ENCODE results near the gene ADAMTS2. TPM values are rescaled to one million over a fixed set of nuclear protein-coding genes. Genes with fewer than 3 reads are reported as not detected.

Gene ADAMTS2
- total RNA-seq, 1 experiment from 2014 or later = 3.9 TPM

GRCh38 chr5:179153921-179154345, 191.3 kb downstream of the ADAMTS2 start:
- no peak overlapping the region for H2AFZ ChIP-seq (ENCODE audit: low read depth, low read length, poor library complexity, severe bottlenecking)
- no peaks in the 10 kb centered on the region for H3K27me3 ChIP-seq (ENCODE audit: insufficient read depth, low read length)
- ChIA-PET CTCF (no interaction called here), RAD21 (ENCODE audit: low non-redundant PET in 1 of 2, low total read pairs in 2 of 2, uncharacterized antibody in 2 of 2, unreplicated experiment in 2 of 2) (no interaction called here), POLR2A (no interaction called here)
- no TSS peak for BruUV-seq (replicated peaks)
- no peak for ATAC-seq
- H3K9me2 ChIP-seq (ENCODE audit: insufficient read depth) = no peaks in the 10 kb centered on the region
- H3K4me1 ChIP-seq (ENCODE audit: control insufficient read depth in 1 of 2, insufficient read depth in 2 of 2, low read length in 2 of 2) = no peaks in the 10 kb centered on the region
- no peaks in the 10 kb centered on the region for H3K79me2 ChIP-seq (ENCODE audit: insufficient read depth, low read length)
- TF ChIP-seq CTCF (IDR thresholded peaks at IDR 0.05 in 2 of 3, conservative IDR thresholded peaks at IDR 0.05 in 1 of 3; ENCODE audit: borderline replicate concordance in 1 of 3, insufficient read depth in 1 of 3, low read depth in 2 of 3, low read length in 2 of 3) (no peak), CEBPB (IDR thresholded peaks at IDR 0.05; ENCODE audit: low read depth) (no peak), EZH2phosphoT487 (IDR thresholded peaks at IDR 0.05; ENCODE audit: borderline replicate concordance) (no peak), SRF (IDR thresholded peaks at IDR 0.05; ENCODE audit: low read depth) (no peak), YY1 (IDR thresholded peaks at IDR 0.05; ENCODE audit: extremely low read depth, insufficient replicate concordance, low read depth, low read length) (no peak)
- no peaks in the 10 kb centered on the region for H4K20me1 ChIP-seq (ENCODE audit: insufficient read depth)
- H3K36me3 ChIP-seq (ENCODE audit: control insufficient read depth in 1 of 2, insufficient read depth in 2 of 2, low read length in 2 of 2) = no peaks in the 10 kb centered on the region
- no peak overlapping the region for H3K27ac ChIP-seq (ENCODE audit: low read depth, low read length)
- H3K9ac ChIP-seq (ENCODE audit: low read length) = no peak overlapping the region
- no peaks in the 10 kb centered on the region for H3K9me3 ChIP-seq (ENCODE audit: control insufficient read depth in 1 of 2, insufficient read depth in 1 of 2, low read depth in 1 of 2, low read length in 2 of 2)
- no peak for DNase-seq (ENCODE audit: low read depth, low spot score)
- intact Hi-C loops (cut with micrococcal nuclease) = no loop called here
- H3K4me2 ChIP-seq (ENCODE audit: low read length) = no peak overlapping the region
- H3K4me3 ChIP-seq (replicated peaks in 1 of 2; ENCODE audit: low read depth in 1 of 2, low read length in 2 of 2) = no peak overlapping the region

GRCh38 chr5:179153341-179153901, 191.8 kb downstream of the ADAMTS2 start:
- Histone ChIP-seq H3K79me2 (ENCODE audit: insufficient read depth, low read length) (no peaks in the 10 kb centered on the region), H3K9me2 (ENCODE audit: insufficient read depth) (no peaks in the 10 kb centered on the region), H3K27me3 (ENCODE audit: insufficient read depth, low read length) (no peaks in the 10 kb centered on the region), H2AFZ (ENCODE audit: low read depth, low read length, poor library complexity, severe bottlenecking) (no peak overlapping the region), H3K36me3 (ENCODE audit: control insufficient read depth in 1 of 2, insufficient read depth in 2 of 2, low read length in 2 of 2) (no peaks in the 10 kb centered on the region), H3K9me3 (ENCODE audit: control insufficient read depth in 1 of 2, insufficient read depth in 1 of 2, low read depth in 1 of 2, low read length in 2 of 2) (no peaks in the 10 kb centered on the region), H3K4me3 (replicated peaks in 1 of 2; ENCODE audit: low read depth in 1 of 2, low read length in 2 of 2) (no peak overlapping the region), H3K9ac (ENCODE audit: low read length) (no peak overlapping the region), H3K4me2 (ENCODE audit: low read length) (no peak overlapping the region), H3K27ac (ENCODE audit: low read depth, low read length) (no peak overlapping the region), H4K20me1 (ENCODE audit: insufficient read depth) (no peaks in the 10 kb centered on the region), H3K4me1 (ENCODE audit: control insufficient read depth in 1 of 2, insufficient read depth in 2 of 2, low read length in 2 of 2) (no peaks in the 10 kb centered on the region)
- no TSS peak for BruUV-seq (replicated peaks)
- intact Hi-C loops (cut with micrococcal nuclease) = no loop called here
- POLR2A ChIA-PET = no interaction called here
- CTCF ChIA-PET = no interaction called here
- ATAC-seq (no peak), DNase-seq (ENCODE audit: low read depth, low spot score) (no peak)
- RAD21 ChIA-PET (ENCODE audit: low non-redundant PET in 1 of 2, low total read pairs in 2 of 2, uncharacterized antibody in 2 of 2, unreplicated experiment in 2 of 2) = no interaction called here
- TF ChIP-seq CBX3 (IDR thresholded peaks at IDR 0.05; ENCODE audit: low read depth) (no peak), MAX (IDR thresholded peaks at IDR 0.05) (no peak), SRF (IDR thresholded peaks at IDR 0.05; ENCODE audit: low read depth) (no peak), TCF7L2 (IDR thresholded peaks at IDR 0.05; ENCODE audit: borderline replicate concordance, extremely low read depth, insufficient read depth, insufficient read length) (no peak), ZFX (IDR thresholded peaks at IDR 0.05) (no peak), FOSL1 (IDR thresholded peaks at IDR 0.05; ENCODE audit: low read depth) (no peak), SIN3A (IDR thresholded peaks at IDR 0.05; ENCODE audit: low read depth) (no peak), CEBPB (IDR thresholded peaks at IDR 0.05; ENCODE audit: low read depth) (no peak), SP1 (IDR thresholded peaks at IDR 0.05; ENCODE audit: low read depth) (no peak), EZH2phosphoT487 (IDR thresholded peaks at IDR 0.05; ENCODE audit: borderline replicate concordance) (no peak), REST (IDR thresholded peaks at IDR 0.05; ENCODE audit: low read depth) (no peak), POLR2AphosphoS5 (IDR thresholded peaks at IDR 0.05; ENCODE audit: low read depth, low read length) (no peak)

All from HCT116 (cell line).